ENCODE measurements around the gene GID8.
"Not testable (repeated sequence)": the region's sequence is repeated elsewhere in the genome, so short reads cannot be mapped to it uniquely, and the experiment has no call there.

Gene GID8

DNA sequence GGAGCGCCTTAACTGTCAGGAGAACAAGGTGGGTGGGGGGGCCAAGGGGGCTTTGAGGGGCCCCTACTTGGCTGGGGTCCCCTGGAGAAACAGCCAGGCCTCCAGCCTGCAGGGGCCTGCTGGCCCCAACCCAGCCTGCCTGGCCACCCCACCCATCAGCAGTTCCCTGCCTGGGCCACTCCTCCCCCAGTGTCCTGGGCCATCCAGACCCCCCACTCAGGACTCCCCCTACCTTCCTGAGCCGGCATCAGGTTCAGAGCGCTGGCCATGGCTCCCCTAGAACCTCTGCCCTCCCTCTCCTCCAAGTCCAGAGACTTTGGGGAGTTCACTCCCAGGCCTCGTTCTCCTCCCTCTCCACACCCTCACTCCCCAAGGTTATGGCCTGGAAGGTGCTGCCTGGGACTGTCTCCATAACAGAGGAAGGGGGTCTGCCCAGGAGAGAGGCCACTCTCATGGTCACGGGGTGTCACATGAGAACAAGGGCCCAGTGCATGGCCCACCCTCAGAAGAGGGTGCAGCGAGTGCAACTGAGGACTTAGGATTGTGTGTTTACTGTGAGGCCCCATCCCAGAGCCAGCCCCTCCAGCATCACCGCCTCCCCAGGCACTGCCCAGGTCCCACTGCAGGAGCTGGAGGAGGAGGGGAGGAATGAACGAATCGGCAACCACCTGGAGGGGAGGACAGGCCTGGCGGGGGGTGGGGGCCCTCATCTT lies 20.6 kb downstream of the GID8 start:
- no peak for DNase-seq (ENCODE audit: low read depth)

DNA sequence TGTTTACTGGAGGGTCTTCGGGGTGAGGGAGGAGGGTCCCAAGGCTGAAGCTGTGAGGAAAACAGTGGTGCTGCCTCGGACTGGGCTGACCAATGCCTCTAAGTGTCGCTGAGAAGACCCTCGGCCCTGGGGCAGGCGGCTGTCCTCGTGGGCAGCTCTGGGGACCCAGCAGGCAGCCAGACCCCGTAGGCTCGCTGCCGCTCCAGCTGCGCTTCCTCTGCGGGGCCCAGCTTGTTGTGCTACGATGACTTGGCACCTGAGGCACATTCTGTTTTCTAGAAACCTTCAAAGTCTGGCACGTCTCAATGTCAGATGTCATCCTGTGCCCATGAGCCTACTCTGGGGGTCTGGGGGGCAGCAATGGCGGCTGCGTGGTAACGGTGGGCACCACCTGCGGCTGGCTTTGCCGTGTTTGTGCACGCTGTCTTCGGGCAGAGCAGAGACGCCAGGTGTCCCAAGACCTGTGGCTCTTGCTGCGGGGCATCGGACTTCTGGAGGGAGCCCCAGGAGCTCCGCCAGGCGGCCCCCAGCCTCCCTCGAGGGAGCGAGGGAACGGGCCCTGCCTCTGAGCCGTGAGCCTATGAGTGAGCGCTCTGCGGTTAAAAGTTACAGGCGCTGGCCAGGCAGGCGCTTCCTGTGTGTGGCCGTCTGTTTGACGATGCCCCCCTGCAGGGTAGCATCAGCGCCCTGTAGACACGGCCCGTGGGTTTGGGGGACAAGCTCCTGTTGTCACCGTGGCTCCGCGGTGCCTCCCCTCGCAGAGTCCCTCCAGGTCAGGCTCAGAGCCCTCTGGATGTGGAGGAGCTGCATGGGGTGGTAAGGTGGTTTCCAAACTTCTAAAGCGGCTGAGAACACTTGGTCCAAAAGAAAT lies 21.4 kb downstream of the GID8 start:
- DNase-seq (ENCODE audit: low read depth), result no peak

GRCh38 chr20:62959998-62960436 lies 22.1 kb downstream of the GID8 start:
- DNase-seq (ENCODE audit: low read depth), result no peak

GRCh38 chr20:62960446-62961309 lies 22.7 kb downstream of the GID8 start:
- not testable (repeated sequence) for DNase-seq (ENCODE audit: low read depth)

DNA sequence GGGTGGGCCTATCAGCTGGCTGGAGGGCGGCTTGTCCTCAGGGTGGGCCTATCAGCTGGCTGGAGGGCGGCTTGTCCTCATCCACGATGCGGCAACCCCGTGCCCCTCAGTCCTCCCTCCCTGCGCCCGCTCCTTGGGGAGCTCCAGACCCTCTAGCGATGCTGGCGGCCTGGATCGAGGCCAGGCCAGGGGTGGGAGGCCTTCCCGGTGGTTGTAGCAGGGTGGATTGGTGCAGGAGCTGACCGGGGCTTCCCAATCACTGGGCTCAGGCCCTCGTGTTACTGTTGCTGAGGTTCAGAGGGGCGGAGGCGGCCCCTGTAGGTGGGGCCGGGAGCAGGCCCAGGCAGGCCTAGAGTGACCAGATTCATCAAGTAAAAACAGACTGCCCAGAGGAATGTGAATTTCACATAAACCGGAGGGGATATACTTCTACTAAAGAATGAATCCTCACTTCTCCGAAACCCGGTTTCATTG lies 23.4 kb downstream of the GID8 start:
- DNase-seq (ENCODE audit: low read depth), result no peak

- DNase-seq (ENCODE audit: low read depth), result no peak
Observed at GRCh38 chr20:62961799-62962198, 23.9 kb downstream of the GID8 start.

DNA sequence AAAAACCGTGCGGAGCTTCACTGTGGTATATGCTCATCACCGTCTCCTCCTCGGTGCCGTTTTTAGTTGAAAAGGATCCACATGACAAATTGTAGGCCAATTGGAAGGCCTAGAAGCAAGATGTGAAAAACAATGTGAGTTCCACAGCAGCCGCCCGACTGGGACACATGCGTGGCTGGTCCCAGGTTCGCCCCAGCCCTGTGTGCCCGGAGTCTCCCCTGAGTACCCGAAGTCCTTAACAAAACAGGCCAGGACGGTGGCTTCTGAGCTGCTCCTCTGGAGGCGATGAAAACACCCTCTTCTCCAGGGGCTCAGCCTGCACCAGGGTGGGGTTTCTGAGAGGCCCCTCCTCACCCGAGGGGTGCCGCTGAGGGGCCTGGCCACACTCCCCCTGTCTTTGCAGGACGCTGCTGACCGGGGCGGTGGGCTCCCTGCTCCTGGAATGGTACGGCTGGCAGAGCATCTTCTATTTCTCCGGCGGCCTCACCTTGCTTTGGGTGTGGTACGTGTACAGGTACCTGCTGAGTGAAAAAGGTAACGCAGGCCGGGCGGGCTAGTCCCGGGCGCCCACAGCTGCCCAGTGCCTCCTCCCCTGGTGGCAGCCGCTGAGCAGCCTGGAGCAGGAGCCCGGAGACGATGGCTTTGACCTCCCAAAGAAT lies 24.4 kb downstream of the GID8 start:
- no peak for DNase-seq (ENCODE audit: low read depth)

GRCh38 chr20:62962891-62963613 lies 25.1 kb downstream of the GID8 start:
- no peak for DNase-seq (ENCODE audit: low read depth)

- DNase-seq (ENCODE audit: low read depth), result no peak
Observed at GRCh38 chr20:62963614-62964397, 25.9 kb downstream of the GID8 start.

DNA sequence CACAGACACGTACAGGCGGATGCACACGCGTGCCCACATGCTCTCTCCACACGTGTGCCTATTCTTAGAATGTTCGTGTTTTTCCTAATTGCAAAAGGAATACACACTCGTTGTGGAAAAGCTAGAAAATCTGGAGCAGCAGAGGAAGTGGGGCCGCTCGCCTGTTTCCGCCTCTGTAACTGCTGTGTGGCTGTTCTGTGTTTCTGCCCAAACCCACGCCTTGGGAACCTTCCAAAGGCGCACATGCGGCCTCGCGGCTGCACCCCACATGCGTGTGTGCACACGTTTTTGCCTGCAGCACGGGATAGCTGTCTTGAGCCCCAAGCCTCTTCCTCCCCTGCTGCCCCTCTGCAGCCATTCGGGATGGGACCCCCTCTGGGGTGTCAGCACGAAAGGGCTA lies 26.8 kb downstream of the GID8 start:
- no peak for DNase-seq (ENCODE audit: low read depth)

GRCh38 chr20:62965363-62965771 lies 27.4 kb downstream of the GID8 start:
- DNase-seq (ENCODE audit: low read depth), result no peak

- no peak for DNase-seq (ENCODE audit: low read depth)
Observed at GRCh38 chr20:62966212-62967148, 28.5 kb downstream of the GID8 start.

- no peak for DNase-seq (ENCODE audit: low read depth)
Observed at GRCh38 chr20:62967149-62967501, 29.2 kb downstream of the GID8 start.

DNA sequence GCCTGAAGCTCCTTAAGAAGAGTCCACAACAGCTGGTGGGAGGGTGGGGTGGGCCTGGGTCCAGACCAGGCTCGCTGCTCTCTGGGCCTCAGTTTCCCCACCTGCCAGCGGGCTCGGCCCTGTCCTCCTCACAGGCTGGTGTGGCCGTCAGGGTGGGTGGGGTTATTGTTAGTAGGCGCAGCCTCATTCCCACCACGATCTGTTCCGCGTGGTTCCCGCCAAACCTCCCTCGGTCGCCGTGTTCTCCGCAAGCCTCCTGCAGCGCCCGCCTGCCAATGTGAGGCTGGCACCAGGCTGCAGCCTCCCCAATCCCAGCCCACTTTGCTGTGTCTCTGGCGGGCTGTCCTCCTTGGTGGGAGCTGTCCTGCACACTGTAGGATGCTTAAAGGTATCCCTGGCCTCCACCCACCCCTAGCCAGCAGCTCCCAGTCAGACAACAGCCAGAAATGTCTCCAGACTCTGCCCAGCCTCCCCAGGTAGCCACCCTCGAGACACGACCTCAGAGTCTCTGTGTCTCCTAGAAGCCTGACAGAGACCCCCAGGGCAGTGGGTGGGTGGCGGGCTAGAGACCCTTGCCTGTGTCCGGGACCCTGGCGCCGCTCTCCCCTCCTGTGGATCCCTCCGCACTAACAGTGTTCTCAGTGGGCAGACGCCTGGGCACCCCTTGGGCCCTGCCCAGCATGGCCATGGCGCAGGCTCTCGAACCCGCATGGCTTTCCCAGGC lies 29.8 kb downstream of the GID8 start:
- no peak for DNase-seq (ENCODE audit: low read depth)

DNA sequence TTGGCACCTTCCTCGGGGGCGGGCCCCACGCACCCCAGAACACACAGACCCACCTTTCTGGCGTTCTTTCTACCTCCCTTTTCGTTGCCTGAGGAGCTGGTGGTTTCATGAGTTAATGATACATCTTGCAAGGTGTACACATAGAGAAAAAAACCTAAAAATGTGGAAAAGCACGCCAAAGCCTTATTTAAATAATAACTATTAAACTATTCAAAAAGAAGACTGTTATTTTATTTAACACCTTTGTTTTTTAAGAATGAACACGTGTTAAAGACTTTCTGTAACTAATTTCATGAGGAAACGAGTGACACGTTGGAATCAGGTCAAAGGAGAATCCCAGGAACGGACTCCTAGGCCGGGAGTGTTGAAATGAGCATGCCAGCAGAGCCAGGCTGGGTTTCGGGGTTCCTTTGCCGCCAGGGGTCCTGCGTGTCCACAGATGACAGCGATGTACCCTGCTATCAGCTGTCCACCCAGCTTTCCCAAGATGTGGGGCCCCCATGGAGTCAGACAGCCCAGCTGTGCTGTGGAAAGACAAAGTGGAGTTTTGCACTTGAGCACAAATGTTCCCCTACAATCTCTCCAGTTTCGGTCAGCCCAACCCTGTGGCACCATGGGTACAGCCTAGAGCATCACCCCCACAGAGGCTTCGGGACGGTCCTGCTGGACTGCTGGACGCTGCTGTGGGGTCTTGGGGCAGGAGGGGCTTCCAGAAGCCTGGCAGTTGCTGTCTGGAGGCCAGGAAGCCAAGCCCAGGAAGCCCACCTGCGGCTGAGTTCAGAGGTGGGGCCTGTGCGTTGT lies 30.6 kb downstream of the GID8 start:
- no peak for DNase-seq (ENCODE audit: low read depth)

DNA sequence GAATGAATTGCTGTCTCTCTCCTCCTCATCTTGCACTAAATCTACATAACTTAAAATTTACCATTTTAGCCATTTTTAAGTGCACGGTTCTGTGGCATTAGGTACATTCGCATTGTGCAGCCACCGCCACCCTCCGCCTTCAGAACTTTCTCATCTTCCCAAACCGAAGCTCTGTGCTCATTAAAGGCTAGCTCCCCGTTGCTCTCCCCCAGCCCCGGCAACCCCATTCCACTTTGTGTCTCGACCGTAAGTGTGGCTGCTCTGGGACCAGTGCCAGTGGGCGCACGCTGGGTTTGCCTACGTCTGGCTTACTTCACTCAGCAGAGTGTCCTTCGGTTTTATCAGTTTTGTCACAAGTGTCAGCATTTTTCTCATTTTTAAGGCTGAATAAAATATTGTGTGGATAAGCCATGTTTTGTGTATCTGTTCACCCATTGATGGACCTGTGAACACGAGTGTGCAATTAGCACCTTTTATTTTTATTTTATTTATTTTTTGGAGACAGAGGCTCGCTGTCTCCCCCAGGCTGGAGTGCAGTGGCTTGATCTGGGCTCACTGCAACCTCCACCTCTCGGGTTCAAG lies 31.3 kb downstream of the GID8 start:
- DNase-seq (ENCODE audit: low read depth), result no peak

DNA sequence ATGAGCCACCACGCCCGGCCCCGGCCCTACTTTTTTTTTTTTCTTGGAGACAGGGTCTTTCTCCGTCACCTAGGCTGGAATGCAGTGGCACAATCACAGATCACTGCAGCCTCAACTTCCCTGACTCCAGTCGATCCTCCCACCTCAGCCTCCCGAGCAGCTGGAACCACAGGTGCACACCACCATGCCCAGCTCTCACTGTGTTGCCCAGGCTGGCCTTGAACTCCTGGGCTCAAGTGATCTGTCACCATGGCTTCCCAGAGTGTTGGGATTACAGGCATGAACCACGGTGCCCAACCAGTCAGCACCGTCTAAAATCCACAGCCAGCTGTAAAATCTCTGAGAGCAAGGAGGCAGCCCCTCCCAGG lies 32.0 kb downstream of the GID8 start:
- no peak for DNase-seq (ENCODE audit: low read depth)
